ENCODE data around the gene LCNL1. TPM values are rescaled to one million over a fixed set of nuclear protein-coding genes. Genes with fewer than 3 reads are reported as not detected.

Gene LCNL1
- total and polyA plus RNA-seq, 10 of the 15 experiments (the other 5 are each of a cell fraction or from before 2014, with no cell fraction given), result not detected

DNA sequence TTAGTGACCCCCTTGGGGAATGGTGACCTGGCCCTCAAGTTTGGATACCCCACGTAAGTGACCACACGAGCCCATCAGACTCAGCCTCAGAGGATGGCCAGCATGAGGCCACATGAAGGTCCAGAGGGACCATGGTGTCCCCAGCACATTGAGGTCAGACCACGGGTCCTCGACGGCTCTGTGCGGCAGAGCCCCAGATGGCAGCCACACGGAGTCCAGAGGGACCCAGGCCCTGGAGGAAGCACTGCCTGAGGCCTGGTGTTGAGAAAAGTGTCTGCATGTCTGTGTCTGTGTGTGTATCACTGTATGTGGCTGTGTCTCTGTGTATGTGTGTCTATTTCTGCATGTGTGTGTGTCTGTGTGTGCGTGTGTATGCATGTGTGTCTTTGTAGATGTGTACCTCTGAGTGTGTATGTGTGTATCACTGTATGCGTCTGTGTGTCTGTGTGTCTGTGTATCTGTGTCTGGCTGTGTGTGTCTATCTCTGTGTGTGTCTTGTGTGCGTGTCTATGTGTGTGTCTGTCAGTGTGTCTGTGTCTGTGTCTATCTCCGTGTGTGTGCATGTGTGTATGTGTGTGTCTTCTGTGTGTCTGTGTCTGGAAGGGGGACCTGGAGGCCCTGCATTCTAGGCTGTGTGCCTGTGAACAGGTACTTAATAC is 992 bp downstream of the LCNL1 start:
- no peak for DNase-seq (ENCODE audit: low read depth, low spot score)
- no peak overlapping the region for H3K9ac ChIP-seq (ENCODE audit: control insufficient read depth, insufficient read depth, low read length)
- intact Hi-C loops (cut with micrococcal nuclease; ENCODE audit: unreplicated experiment) (no loop called here), in situ Hi-C loops (cut with MboI) (no loop called here)
- H3K36me3 ChIP-seq (ENCODE audit: control insufficient read depth in 2 of 2, insufficient read depth in 2 of 2, low read length in 1 of 2), result no peaks in the 10 kb centered on the region
- H3K27ac ChIP-seq (ENCODE audit: control insufficient read depth, insufficient read depth), result no peak overlapping the region
- H3K27me3 ChIP-seq (replicated peaks in 1 of 2; ENCODE audit: control insufficient read depth in 2 of 2, insufficient read depth in 2 of 2, low read length in 1 of 2), result peaks cover 5 to 6% of the 10 kb centered on the region in 2 experiments
- WGBS (ENCODE audit: insufficient coverage, insufficient replicate concordance, low lambda C conversion rate, missing lambda C conversion rate), result 26% methylated on average over 11 of the region's 11 CpGs
- no peaks in the 10 kb centered on the region for H3K9me3 ChIP-seq (replicated peaks; ENCODE audit: control insufficient read depth, insufficient read depth, low read length)
- RAD21 ChIA-PET (ENCODE audit: unreplicated experiment), result no interaction called here
- SMC1A ChIA-PET (ENCODE audit: uncharacterized antibody, unreplicated experiment), result no interaction called here
- CTCF ChIA-PET, result no interaction called here
- no peak for FAIRE-seq
- no peak overlapping the region for H2AFZ ChIP-seq (ENCODE audit: control insufficient read depth, low read depth, low read length)
- no peaks in the 10 kb centered on the region for H3K4me1 ChIP-seq (ENCODE audit: control insufficient read depth, insufficient read depth, low read length)
- no peak overlapping the region for H3K4me2 ChIP-seq (ENCODE audit: control insufficient read depth, insufficient read depth)
- no TSS peak for BruUV-seq (replicated peaks)
- ATAC-seq, result no peak
- no peaks in the 10 kb centered on the region for H3K79me2 ChIP-seq (ENCODE audit: control insufficient read depth, insufficient read depth, low read length)
- POLR2A ChIA-PET, result no interaction called here
- no peak overlapping the region for H3K4me3 ChIP-seq
- H4K20me1 ChIP-seq (ENCODE audit: control insufficient read depth, insufficient read depth), result peaks cover 3% of the 10 kb centered on the region; the same call in 1 of the 2 replicates
- TF ChIP-seq ZNF207 (IDR thresholded peaks at IDR 0.05; ENCODE audit: borderline replicate concordance) (no peak), BACH1 (IDR thresholded peaks at IDR 0.05; ENCODE audit: borderline replicate concordance) (no peak), SMAD5 (IDR thresholded peaks at IDR 0.05; ENCODE audit: low read depth) (no peak), EP300 (IDR thresholded peaks at IDR 0.05; ENCODE audit: borderline replicate concordance in 1 of 2, control insufficient read depth in 1 of 2, low read depth in 2 of 2, low read length in 2 of 2) (no peak), FOXM1 (IDR thresholded peaks at IDR 0.05; ENCODE audit: low read depth, low read length) (no peak), NFYA (IDR thresholded peaks at IDR 0.05; ENCODE audit: borderline replicate concordance, low read depth, low read length) (no peak), BCL11A (IDR thresholded peaks at IDR 0.05; ENCODE audit: low read depth, low read length) (no peak), SUZ12 (IDR thresholded peaks at IDR 0.05; ENCODE audit: unreplicated experiment) (no peak), MYC (IDR thresholded peaks at IDR 0.05; ENCODE audit: insufficient read depth, insufficient read length, insufficient replicate concordance, low read length, severe bottlenecking) (no peak), MYB (IDR thresholded peaks at IDR 0.05; ENCODE audit: borderline replicate concordance, low read depth, low read length) (no peak), ETV6 (conservative IDR thresholded peaks at IDR 0.05 in 1 of 2, IDR thresholded peaks at IDR 0.05 in 1 of 2; ENCODE audit: borderline replicate concordance in 1 of 2, low read depth in 1 of 2) (no peak), KLF5 (IDR thresholded peaks at IDR 0.05; ENCODE audit: partially characterized antibody) (no peak), LARP7 (IDR thresholded peaks at IDR 0.05) (no peak)
- TF ChIP-seq, protein P1, sequence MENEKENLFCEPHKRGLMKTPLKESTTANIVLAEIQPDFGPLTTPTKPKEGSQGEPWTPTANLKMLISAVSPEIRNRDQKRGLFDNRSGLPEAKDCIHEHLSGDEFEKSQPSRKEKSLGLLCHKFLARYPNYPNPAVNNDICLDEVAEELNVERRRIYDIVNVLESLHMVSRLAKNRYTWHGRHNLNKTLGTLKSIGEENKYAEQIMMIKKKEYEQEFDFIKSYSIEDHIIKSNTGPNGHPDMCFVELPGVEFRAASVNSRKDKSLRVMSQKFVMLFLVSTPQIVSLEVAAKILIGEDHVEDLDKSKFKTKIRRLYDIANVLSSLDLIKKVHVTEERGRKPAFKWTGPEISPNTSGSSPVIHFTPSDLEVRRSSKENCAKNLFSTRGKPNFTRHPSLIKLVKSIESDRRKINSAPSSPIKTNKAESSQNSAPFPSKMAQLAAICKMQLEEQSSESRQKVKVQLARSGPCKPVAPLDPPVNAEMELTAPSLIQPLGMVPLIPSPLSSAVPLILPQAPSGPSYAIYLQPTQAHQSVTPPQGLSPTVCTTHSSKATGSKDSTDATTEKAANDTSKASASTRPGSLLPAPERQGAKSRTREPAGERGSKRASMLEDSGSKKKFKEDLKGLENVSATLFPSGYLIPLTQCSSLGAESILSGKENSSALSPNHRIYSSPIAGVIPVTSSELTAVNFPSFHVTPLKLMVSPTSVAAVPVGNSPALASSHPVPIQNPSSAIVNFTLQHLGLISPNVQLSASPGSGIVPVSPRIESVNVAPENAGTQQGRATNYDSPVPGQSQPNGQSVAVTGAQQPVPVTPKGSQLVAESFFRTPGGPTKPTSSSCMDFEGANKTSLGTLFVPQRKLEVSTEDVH (IDR thresholded peaks at IDR 0.05; ENCODE audit: low read depth, partially characterized antibody), result no peak
- TF ChIP-seq, protein P2, sequence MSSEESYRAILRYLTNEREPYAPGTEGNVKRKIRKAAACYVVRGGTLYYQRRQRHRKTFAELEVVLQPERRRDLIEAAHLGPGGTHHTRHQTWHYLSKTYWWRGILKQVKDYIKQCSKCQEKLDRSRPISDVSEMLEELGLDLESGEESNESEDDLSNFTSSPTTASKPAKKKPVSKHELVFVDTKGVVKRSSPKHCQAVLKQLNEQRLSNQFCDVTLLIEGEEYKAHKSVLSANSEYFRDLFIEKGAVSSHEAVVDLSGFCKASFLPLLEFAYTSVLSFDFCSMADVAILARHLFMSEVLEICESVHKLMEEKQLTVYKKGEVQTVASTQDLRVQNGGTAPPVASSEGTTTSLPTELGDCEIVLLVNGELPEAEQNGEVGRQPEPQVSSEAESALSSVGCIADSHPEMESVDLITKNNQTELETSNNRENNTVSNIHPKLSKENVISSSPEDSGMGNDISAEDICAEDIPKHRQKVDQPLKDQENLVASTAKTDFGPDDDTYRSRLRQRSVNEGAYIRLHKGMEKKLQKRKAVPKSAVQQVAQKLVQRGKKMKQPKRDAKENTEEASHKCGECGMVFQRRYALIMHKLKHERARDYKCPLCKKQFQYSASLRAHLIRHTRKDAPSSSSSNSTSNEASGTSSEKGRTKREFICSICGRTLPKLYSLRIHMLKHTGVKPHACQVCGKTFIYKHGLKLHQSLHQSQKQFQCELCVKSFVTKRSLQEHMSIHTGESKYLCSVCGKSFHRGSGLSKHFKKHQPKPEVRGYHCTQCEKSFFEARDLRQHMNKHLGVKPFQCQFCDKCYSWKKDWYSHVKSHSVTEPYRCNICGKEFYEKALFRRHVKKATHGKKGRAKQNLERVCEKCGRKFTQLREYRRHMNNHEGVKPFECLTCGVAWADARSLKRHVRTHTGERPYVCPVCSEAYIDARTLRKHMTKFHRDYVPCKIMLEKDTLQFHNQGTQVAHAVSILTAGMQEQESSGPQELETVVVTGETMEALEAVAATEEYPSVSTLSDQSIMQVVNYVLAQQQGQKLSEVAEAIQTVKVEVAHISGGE (CRISPR knock-in tag; IDR thresholded peaks at IDR 0.05), result no peak
- TF ChIP-seq, protein P3, sequence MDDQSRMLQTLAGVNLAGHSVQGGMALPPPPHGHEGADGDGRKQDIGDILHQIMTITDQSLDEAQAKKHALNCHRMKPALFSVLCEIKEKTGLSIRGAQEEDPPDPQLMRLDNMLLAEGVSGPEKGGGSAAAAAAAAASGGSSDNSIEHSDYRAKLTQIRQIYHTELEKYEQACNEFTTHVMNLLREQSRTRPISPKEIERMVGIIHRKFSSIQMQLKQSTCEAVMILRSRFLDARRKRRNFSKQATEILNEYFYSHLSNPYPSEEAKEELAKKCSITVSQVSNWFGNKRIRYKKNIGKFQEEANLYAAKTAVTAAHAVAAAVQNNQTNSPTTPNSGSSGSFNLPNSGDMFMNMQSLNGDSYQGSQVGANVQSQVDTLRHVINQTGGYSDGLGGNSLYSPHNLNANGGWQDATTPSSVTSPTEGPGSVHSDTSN (IDR thresholded peaks at IDR 0.05; ENCODE audit: insufficient replicate concordance, low read depth, low read length), result no peak
